ENCODE measurements around the gene MACROD2. TPM values are rescaled to one million over a fixed set of nuclear protein-coding genes. Genes with fewer than 3 reads are reported as not detected.

Gene MACROD2
- total and polyA plus RNA-seq, 2 of the 4 experiments (the other 2 are of a cell fraction): not detected

DNA sequence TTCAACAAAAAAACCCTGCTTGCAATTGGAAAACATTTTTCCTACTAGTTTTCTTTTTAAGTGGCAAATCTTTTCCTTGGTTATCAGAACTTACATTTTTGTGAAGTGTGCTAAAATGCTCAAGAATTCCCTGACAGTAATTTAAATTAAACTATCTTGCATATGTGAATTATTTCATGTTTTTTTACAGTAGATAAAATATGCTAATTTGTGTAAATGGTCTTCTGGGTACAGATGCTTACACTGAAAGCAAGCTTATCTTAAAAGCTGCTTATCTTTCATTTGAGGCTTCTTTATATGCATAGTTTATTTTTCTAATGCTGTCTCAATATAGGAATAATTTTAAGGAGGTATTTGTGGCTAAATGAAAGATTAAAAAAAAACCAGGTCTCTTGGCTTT is 745.1 kb downstream of the MACROD2 start:
- no peak overlapping the region for H3K4ac ChIP-seq (ENCODE audit: low read depth, low read length)
- H2BK120ac ChIP-seq (ENCODE audit: low read depth, low read length): no peak overlapping the region
- no peak for ATAC-seq (ENCODE audit: low read depth)
- no peak overlapping the region for H4K5ac ChIP-seq (ENCODE audit: low read depth, low read length)
- ChIA-PET POLR2A (ENCODE audit: unreplicated experiment) (no interaction called here), CTCF (no interaction called here)
- dilution Hi-C loops (cut with HindIII; ENCODE audit: low sequenced_read_pairs, unreplicated experiment): no loop called here
- no peak overlapping the region for H3K4me3 ChIP-seq (ENCODE audit: insufficient read depth, low read depth, low read length)
- DNase-seq: no peak
- no peak for TF ChIP-seq MAFK (IDR thresholded peaks at IDR 0.05; ENCODE audit: low read depth, low read length)
- no peak for TF ChIP-seq CEBPB (IDR thresholded peaks at IDR 0.05; ENCODE audit: low read depth, low read length)
- no peak for TF ChIP-seq NFE2L2 (IDR thresholded peaks at IDR 0.05; ENCODE audit: low read depth, low read length)
- no peak for TF ChIP-seq RAD21 (IDR thresholded peaks at IDR 0.05; ENCODE audit: low read length)
- TF ChIP-seq CHD1 (IDR thresholded peaks at IDR 0.05; ENCODE audit: low read depth, low read length): no peak
- TF ChIP-seq RFX5 (IDR thresholded peaks at IDR 0.05; ENCODE audit: low read depth, low read length): no peak
- no peak for TF ChIP-seq SMC3 (IDR thresholded peaks at IDR 0.05; ENCODE audit: low read depth, low read length)
- TF ChIP-seq, protein P1, sequence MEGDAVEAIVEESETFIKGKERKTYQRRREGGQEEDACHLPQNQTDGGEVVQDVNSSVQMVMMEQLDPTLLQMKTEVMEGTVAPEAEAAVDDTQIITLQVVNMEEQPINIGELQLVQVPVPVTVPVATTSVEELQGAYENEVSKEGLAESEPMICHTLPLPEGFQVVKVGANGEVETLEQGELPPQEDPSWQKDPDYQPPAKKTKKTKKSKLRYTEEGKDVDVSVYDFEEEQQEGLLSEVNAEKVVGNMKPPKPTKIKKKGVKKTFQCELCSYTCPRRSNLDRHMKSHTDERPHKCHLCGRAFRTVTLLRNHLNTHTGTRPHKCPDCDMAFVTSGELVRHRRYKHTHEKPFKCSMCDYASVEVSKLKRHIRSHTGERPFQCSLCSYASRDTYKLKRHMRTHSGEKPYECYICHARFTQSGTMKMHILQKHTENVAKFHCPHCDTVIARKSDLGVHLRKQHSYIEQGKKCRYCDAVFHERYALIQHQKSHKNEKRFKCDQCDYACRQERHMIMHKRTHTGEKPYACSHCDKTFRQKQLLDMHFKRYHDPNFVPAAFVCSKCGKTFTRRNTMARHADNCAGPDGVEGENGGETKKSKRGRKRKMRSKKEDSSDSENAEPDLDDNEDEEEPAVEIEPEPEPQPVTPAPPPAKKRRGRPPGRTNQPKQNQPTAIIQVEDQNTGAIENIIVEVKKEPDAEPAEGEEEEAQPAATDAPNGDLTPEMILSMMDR (conservative IDR thresholded peaks at IDR 0.05; ENCODE audit: low read depth, low read length): no peak
- TF ChIP-seq MAZ (IDR thresholded peaks at IDR 0.05; ENCODE audit: borderline replicate concordance, low read depth, low read length): no peak
- TF ChIP-seq, protein P2, sequence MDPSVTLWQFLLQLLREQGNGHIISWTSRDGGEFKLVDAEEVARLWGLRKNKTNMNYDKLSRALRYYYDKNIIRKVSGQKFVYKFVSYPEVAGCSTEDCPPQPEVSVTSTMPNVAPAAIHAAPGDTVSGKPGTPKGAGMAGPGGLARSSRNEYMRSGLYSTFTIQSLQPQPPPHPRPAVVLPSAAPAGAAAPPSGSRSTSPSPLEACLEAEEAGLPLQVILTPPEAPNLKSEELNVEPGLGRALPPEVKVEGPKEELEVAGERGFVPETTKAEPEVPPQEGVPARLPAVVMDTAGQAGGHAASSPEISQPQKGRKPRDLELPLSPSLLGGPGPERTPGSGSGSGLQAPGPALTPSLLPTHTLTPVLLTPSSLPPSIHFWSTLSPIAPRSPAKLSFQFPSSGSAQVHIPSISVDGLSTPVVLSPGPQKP (IDR thresholded peaks at IDR 0.05; ENCODE audit: borderline replicate concordance, low read depth, low read length): no peak
- in situ Hi-C loops (cut with MboI; ENCODE audit: low sequenced_read_pairs): no loop called here
- intact Hi-C loops (cut with micrococcal nuclease): no loop called here
- no peak overlapping the region for H2AK5ac ChIP-seq (ENCODE audit: low read depth, low read length)
- H3K23ac ChIP-seq (ENCODE audit: low read depth, low read length): no peak overlapping the region
- no peak overlapping the region for H3K9ac ChIP-seq (ENCODE audit: low read depth, low read length)
- H3K4me1 ChIP-seq (ENCODE audit: control insufficient read depth, insufficient read depth, low read length): no peaks in the 10 kb centered on the region
- no peak overlapping the region for H3K4me2 ChIP-seq (ENCODE audit: low read depth, low read length)
- no peaks in the 10 kb centered on the region for H3K27me3 ChIP-seq (ENCODE audit: control insufficient read depth, insufficient read depth, low read length)
- H2BK5ac ChIP-seq (ENCODE audit: low read depth, low read length, poor library complexity, severe bottlenecking): no peak overlapping the region
- no peak overlapping the region for H3K56ac ChIP-seq (ENCODE audit: extremely low read depth, insufficient read depth, low read length)
- no peaks in the 10 kb centered on the region for H3K79me1 ChIP-seq (ENCODE audit: low read depth in 1 of 2, low read length in 2 of 2)
- no peak overlapping the region for H4K91ac ChIP-seq (ENCODE audit: insufficient read depth, low read depth, low read length)
- no peak overlapping the region for H3K14ac ChIP-seq (replicated peaks; ENCODE audit: low read depth, low read length)
- H3K27ac ChIP-seq (ENCODE audit: insufficient read depth, low read length): no peak overlapping the region
- H2AFZ ChIP-seq (replicated peaks; ENCODE audit: low read length, poor library complexity): no peak overlapping the region
- no peaks in the 10 kb centered on the region for H3K9me3 ChIP-seq (ENCODE audit: control insufficient read depth, insufficient read depth, low read length)
- no TSS peak for BruUV-seq (replicated peaks)
- H3K36me3 ChIP-seq (ENCODE audit: control insufficient read depth, insufficient read depth, low read length): no peaks in the 10 kb centered on the region
- H2AK9ac ChIP-seq (replicated peaks; ENCODE audit: low read depth, low read length, poor library complexity): no peak overlapping the region
- H2BK20ac ChIP-seq (ENCODE audit: low read depth, low read length): no peak overlapping the region
- H3K9me1 ChIP-seq (ENCODE audit: insufficient read depth, low read length): no peaks in the 10 kb centered on the region
- no peak overlapping the region for H4K8ac ChIP-seq (ENCODE audit: low read depth in 2 of 2, low read length in 2 of 2)
- H3K18ac ChIP-seq (ENCODE audit: low read depth, low read length): no peak overlapping the region
- no peaks in the 10 kb centered on the region for H4K20me1 ChIP-seq (ENCODE audit: insufficient read depth, low read length)
- H2BK15ac ChIP-seq (ENCODE audit: low read depth, low read length): no peak overlapping the region

Data from IMR-90 (cell line).